DOHH2 (cell line): Measurements from ENCODE around the gene NANS.
A peak's percentile ranks its signal among the peaks of the same experiment; 100 is the strongest.

Experiments
- H3F3A ChIP-seq: fragments of 200-600 bp; sonication (generic), shearing (Covaris generic); 2 replicates; pipeline ENCODE4 v1.6.0; 2016; ENCODE audit warnings: antibody characterized with exemption, mild to moderate bottlenecking; ENCODE audit not compliant: control insufficient read depth, insufficient read depth
- H3K27ac ChIP-seq: fragments of 200-600 bp; sonication (generic); 2 replicates; pipeline ENCODE4 v1.5.1; 2014; ENCODE audit warnings: low read depth, mild to moderate bottlenecking, low read length, moderate library complexity
- H3K27me3 ChIP-seq: fragments of 200-600 bp; sonication (generic); 2 replicates; pipeline ENCODE4 v1.6.1; 2014; ENCODE audit warnings: mild to moderate bottlenecking, low read length, mixed read lengths; ENCODE audit not compliant: control insufficient read depth
- H3K36me3 ChIP-seq: fragments of 200-600 bp; sonication (generic); 2 replicates; pipeline ENCODE4 v1.6.1; 2014; ENCODE audit warnings: mild to moderate bottlenecking, low read length, moderate library complexity, mixed read lengths; ENCODE audit not compliant: control insufficient read depth
- H3K4me1 ChIP-seq: fragments of 200-600 bp; sonication (generic); 2 replicates; pipeline ENCODE4 v1.6.1; 2014; ENCODE audit warnings: mild to moderate bottlenecking, low read length, mixed read lengths; ENCODE audit not compliant: control insufficient read depth
- H3K4me2 ChIP-seq: fragments of 200-600 bp; sonication (generic); 2 replicates; pipeline ENCODE4 v1.6.0; 2014; ENCODE audit warnings: mild to moderate bottlenecking, low read length, moderate library complexity
- H3K4me3 ChIP-seq: fragments of 200-600 bp; sonication (generic); 2 replicates; pipeline ENCODE4 v1.5.1; 2014; ENCODE audit warnings: mild to moderate bottlenecking, low read length, mixed read lengths
- H3K79me2 ChIP-seq: fragments of 200-600 bp; sonication (generic); 2 replicates; pipeline ENCODE4 v1.6.1; 2014; ENCODE audit warnings: mild to moderate bottlenecking, low read length, mixed read lengths; ENCODE audit not compliant: control insufficient read depth
- H3K9me2 ChIP-seq: fragments of 200-600 bp; sonication (generic); replicated peaks from 2 replicates; pipeline ENCODE4 v1.6.1; 2014; ENCODE audit warnings: mild to moderate bottlenecking, low read length, mixed read lengths; ENCODE audit not compliant: control insufficient read depth
- H3K9me3 ChIP-seq: fragments of 200-600 bp; sonication (generic); 2 replicates; pipeline ENCODE4 v1.6.1; 2014; ENCODE audit warnings: antibody characterized with exemption, low read length, mixed read lengths; ENCODE audit not compliant: control insufficient read depth, insufficient read depth
- H4K20me1 ChIP-seq: fragments of 200-600 bp; sonication (generic); 2 replicates; pipeline ENCODE4 v1.6.0; 2014; ENCODE audit warnings: low read depth, mild to moderate bottlenecking, antibody characterized with exemption, low read length, moderate library complexity; ENCODE audit not compliant: control insufficient read depth, insufficient read depth
- CTCF ChIP-seq: fragments of 200-600 bp; sonication (generic); IDR thresholded peaks from one replicate; pipeline ENCODE4 v1.5.1; 2014; ENCODE audit warnings: antibody characterized with exemption, mild to moderate bottlenecking, low read depth, low read length; ENCODE audit not compliant: poor library complexity, severe bottlenecking
- EZH2phosphoT487 ChIP-seq: fragments of 200-600 bp; sonication (generic); IDR thresholded peaks from 2 replicates; pipeline ENCODE4 v1.6.1; 2017; ENCODE audit warnings: borderline replicate concordance, mild to moderate bottlenecking, antibody characterized with exemption, low read length, moderate library complexity, mixed read lengths

Gene NANS

GRCh38 chr9:98096091-98096490 is 39.6 kb downstream of the NANS start:
- Histone ChIP-seq H4K20me1 (no peaks in the 10 kb centered on the region), H3K27ac (no peak overlapping the region), H3F3A (0 out of 2 replicates have a peak, but pooled peaks cover 4% of the 10 kb centered on the region)

GRCh38 chr9:98097836-98098235 is 41.3 kb downstream of the NANS start:
- Histone ChIP-seq H3K36me3 (peaks cover 42% of the 10 kb centered on the region), H3F3A (peaks cover 16% of the 10 kb centered on the region), H3K9me3 (no peaks in the 10 kb centered on the region), H3K9me2 (no peaks in the 10 kb centered on the region), H3K4me1 (peaks cover 49% of the 10 kb centered on the region), H3K27me3 (no peaks in the 10 kb centered on the region), H3K4me2 (no peak overlapping the region), H4K20me1 (no peaks in the 10 kb centered on the region), H3K27ac (no peak overlapping the region), H3K4me3 (no peak overlapping the region), H3K79me2 (peaks cover 8% of the 10 kb centered on the region)
- TF ChIP-seq CTCF (no peak), EZH2phosphoT487 (no peak)

More at GRCh38 chr9:98096091-98096490, 39.6 kb downstream of the NANS start:
- H3K27me3 ChIP-seq, result no peaks in the 10 kb centered on the region
- H3K4me1 ChIP-seq, result peaks cover 33% of the 10 kb centered on the region
- no peak overlapping the region for H3K4me2 ChIP-seq
- H3K4me3 ChIP-seq, result no peak overlapping the region
- peaks cover 43% of the 10 kb centered on the region for H3K36me3 ChIP-seq
- H3K79me2 ChIP-seq, result peaks cover 5% of the 10 kb centered on the region
- no peaks in the 10 kb centered on the region for H3K9me2 ChIP-seq
- TF ChIP-seq EZH2phosphoT487 (no peak), CTCF (no peak)
- H3K9me3 ChIP-seq, result no peaks in the 10 kb centered on the region

DNA sequence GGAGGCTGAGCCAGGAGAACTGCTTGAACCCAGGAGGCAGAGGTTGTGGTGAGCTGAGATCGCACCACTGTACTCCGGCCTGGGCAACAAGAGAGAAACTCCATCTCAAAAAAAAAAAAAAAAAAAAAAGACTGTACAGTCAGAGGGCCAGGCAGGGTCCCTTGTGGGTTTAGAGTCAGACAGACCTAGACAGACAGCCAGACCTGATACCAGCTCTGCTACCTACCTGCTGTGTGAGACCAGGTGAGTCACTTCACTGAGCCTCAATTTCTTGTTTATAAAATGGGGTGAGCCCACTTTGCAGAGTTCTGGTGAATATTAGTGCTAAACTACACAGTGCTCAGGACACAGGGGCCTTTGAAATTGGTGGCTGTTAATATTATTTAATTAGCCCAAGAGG is 42.8 kb downstream of the NANS start:
- peaks cover 64% of the 10 kb centered on the region for H3K4me1 ChIP-seq
- H3K9me2 ChIP-seq, result no peaks in the 10 kb centered on the region
- no peaks in the 10 kb centered on the region for H3K27me3 ChIP-seq
- no peaks in the 10 kb centered on the region for H4K20me1 ChIP-seq
- H3F3A ChIP-seq, result peaks cover 22% of the 10 kb centered on the region
- peaks cover 48% of the 10 kb centered on the region for H3K36me3 ChIP-seq
- H3K4me3 ChIP-seq, result no peak overlapping the region
- TF ChIP-seq CTCF, result no peak
- TF ChIP-seq EZH2phosphoT487, result no peak
- H3K4me2 ChIP-seq, result no peak overlapping the region
- no peaks in the 10 kb centered on the region for H3K9me3 ChIP-seq
- H3K27ac ChIP-seq, result no peak overlapping the region
- H3K79me2 ChIP-seq, result peaks cover 19% of the 10 kb centered on the region

DNA sequence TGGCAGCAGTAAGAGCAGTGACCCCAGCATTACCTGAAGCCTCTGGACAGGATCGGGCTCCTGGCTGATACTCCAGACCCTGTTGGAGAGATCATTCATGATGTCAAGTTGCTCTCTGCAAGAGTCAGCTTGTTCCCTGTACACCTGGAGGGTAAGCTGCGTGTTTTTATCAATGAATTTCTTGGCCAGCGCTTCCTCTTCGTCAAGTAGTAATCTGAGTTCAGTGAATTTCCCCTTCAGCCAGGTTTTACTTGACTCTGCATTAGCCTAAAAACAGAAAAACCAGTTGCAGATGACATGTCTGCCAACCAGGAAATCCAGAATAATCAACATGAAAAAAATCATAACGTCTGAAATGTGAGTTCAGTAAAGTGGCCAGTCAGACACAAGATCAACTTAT is 43.4 kb downstream of the NANS start:
- Histone ChIP-seq H3K4me1 (peaks cover 70% of the 10 kb centered on the region), H3K9me2 (no peaks in the 10 kb centered on the region), H3K4me2 (peak overlapping the region; percentile 12), H3K27me3 (no peaks in the 10 kb centered on the region), H3K4me3 (0 out of 2 replicates have a peak overlapping the region, but pooled peaks have one; percentile 1), H3K79me2 (peaks cover 24% of the 10 kb centered on the region), H3F3A (peaks cover 22% of the 10 kb centered on the region), H3K36me3 (peaks cover 52% of the 10 kb centered on the region), H4K20me1 (no peaks in the 10 kb centered on the region), H3K9me3 (no peaks in the 10 kb centered on the region), H3K27ac (no peak overlapping the region)
- no peak for TF ChIP-seq CTCF
- TF ChIP-seq EZH2phosphoT487, result no peak
